IMR-90 (cell line): ENCODE measurements around the gene FRMD1.

Experiments used
- CHD1 ChIP-seq: IDR thresholded peaks from 2 replicates; pipeline ENCODE4 v1.6.1; 2012; ENCODE audit warnings: low read depth, low read length, improper control_type of control experiment
- CTCF ChIP-seq: conservative IDR thresholded peaks from 2 replicates; pipeline ENCODE4 v1.5.1; 2012; ENCODE audit warnings: mild to moderate bottlenecking, low read depth, low read length, improper control_type of control experiment
- FOS ChIP-seq: fragments of 150-350 bp; IDR thresholded peaks from 2 replicates; pipeline ENCODE4 v1.6.1; 2016; ENCODE audit warnings: low read depth, low read length
- MAFK ChIP-seq: IDR thresholded peaks from 2 replicates; pipeline ENCODE4 v1.6.1; 2012; ENCODE audit warnings: low read depth, low read length, improper control_type of control experiment
- POLR2A ChIP-seq: IDR thresholded peaks from 2 replicates; pipeline ENCODE4 v1.6.1; 2012; ENCODE audit warnings: mild to moderate bottlenecking, low read depth, low read length
- RAD21 ChIP-seq: IDR thresholded peaks from 2 replicates; pipeline ENCODE4 v1.6.1; 2012; ENCODE audit warnings: low read length, improper control_type of control experiment
- RCOR1 ChIP-seq: IDR thresholded peaks from 2 replicates; pipeline ENCODE4 v1.6.1; 2012; ENCODE audit warnings: mild to moderate bottlenecking, low read length, improper control_type of control experiment; ENCODE audit not compliant: insufficient replicate concordance
- SMC3 ChIP-seq: fragments of 150-350 bp; IDR thresholded peaks from 2 replicates; pipeline ENCODE4 v1.6.1; 2016; ENCODE audit warnings: low read depth, mild to moderate bottlenecking, antibody characterized with exemption, low read length, moderate library complexity
- USF2 ChIP-seq: fragments of 150-350 bp; IDR thresholded peaks from 2 replicates; pipeline ENCODE4 v1.6.1; 2017; ENCODE audit warnings: mild to moderate bottlenecking, antibody characterized with exemption, low read length, low read depth

- TF ChIP-seq CTCF (no peak), RAD21 (no peak), FOS (no peak), POLR2A (no peak), USF2 (no peak), MAFK (no peak), SMC3 (no peak), CHD1 (no peak), RCOR1 (no peak)
These were observed 17.5 kb downstream of the FRMD1 start for GRCh38 chr6:168061269-168062210.
